Right atrium auricular region (tissue), 2 donors: ENCODE data around the gene DNAJB14. TPM values are rescaled to one million over a fixed set of nuclear protein-coding genes. Genes with fewer than 3 reads are reported as not detected.

Source experiments
- DNase-seq: peaks from one replicate; pipeline ENCODE4 v3.0.0-alpha.2; 2019; ENCODE audit warnings: low spot score
- H3K27ac ChIP-seq, 2 donors: fragments of 200-600 bp; sonication (generic); 1 replicate in 1 of 2; 2 replicates in 1 of 2; pipeline ENCODE4 v1.5.1; 2016 to 2019
- H3K27me3 ChIP-seq, 2 donors: fragments of 200-600 bp; sonication (generic); one replicate each; pipeline versions ENCODE4 v1.5.1 to v1.6.0; 2017 to 2019
- H3K36me3 ChIP-seq: fragments of 200-600 bp; sonication (generic); one replicate; pipeline ENCODE4 v1.5.1; 2016
- H3K4me1 ChIP-seq, 2 donors: fragments of 200-600 bp; sonication (generic); one replicate each; pipeline versions ENCODE4 v1.5.1 to v1.6.0; 2017 to 2019
- H3K4me3 ChIP-seq, 2 donors: fragments of 200-600 bp; sonication (generic); 1 replicate in 1 of 2; 2 replicates in 1 of 2; pipeline ENCODE4 v1.5.1; 2017 to 2019; ENCODE audit warnings: mild to moderate bottlenecking in 1 of 2, moderate library complexity in 1 of 2
- H3K9me3 ChIP-seq, 2 donors: fragments of 200-600 bp; sonication (generic); one replicate each; pipeline ENCODE4 v1.5.1; 2019
- CTCF ChIP-seq, 2 donors: fragments of 200-600 bp; sonication (generic); IDR thresholded peaks; one replicate each; pipeline ENCODE4 v1.5.1; 2019; ENCODE audit warnings: antibody characterized with exemption in 2 of 2
- total RNA-seq, 2 donors: library from RNA; depleted of rRNA; stranded (reverse); fragments of >200 nt; gene quantifications; one replicate each; pipeline ENCODE4 v1.1.0, GENCODE V29; 2016

Gene DNAJB14
- total RNA-seq, 2 donors from 2014 or later, result 13.9 to 15.1 TPM

- Histone ChIP-seq H3K4me3 (no peak overlapping the region), H3K27ac (no peak overlapping the region), H3K9me3 (no peaks in the 10 kb centered on the region), H3K27me3 (no peaks in the 10 kb centered on the region), H3K4me1 (no peaks in the 10 kb centered on the region), H3K36me3 (peaks cover 46% of the 10 kb centered on the region)
- no peak for DNase-seq
- no peak for TF ChIP-seq CTCF (IDR thresholded peaks at IDR 0.05)
Observed at GRCh38 chr4:99878604-99879003, 67.8 kb downstream of the DNAJB14 start.

GRCh38 chr4:99876946-99877345 lies 69.5 kb downstream of the DNAJB14 start:
- no peak for DNase-seq
- Histone ChIP-seq H3K4me1 (no peaks in the 10 kb centered on the region), H3K9me3 (no peaks in the 10 kb centered on the region), H3K4me3 (no peak overlapping the region), H3K27ac (no peak overlapping the region), H3K36me3 (peaks cover 38% of the 10 kb centered on the region), H3K27me3 (no peaks in the 10 kb centered on the region)
- TF ChIP-seq CTCF (IDR thresholded peaks at IDR 0.05), result no peak

- Histone ChIP-seq H3K9me3 (no peaks in the 10 kb centered on the region), H3K36me3 (peaks cover 19% of the 10 kb centered on the region), H3K27me3 (no peaks in the 10 kb centered on the region), H3K4me3 (no peak overlapping the region), H3K4me1 (no peaks in the 10 kb centered on the region), H3K27ac (no peak overlapping the region)
- no peak for TF ChIP-seq CTCF (IDR thresholded peaks at IDR 0.05)
- DNase-seq, result no peak
Observed at GRCh38 chr4:99875071-99875470, 71.3 kb downstream of the DNAJB14 start.

GRCh38 chr4:99872570-99872969 lies 73.8 kb downstream of the DNAJB14 start:
- no peak overlapping the region for H3K4me3 ChIP-seq
- H3K4me1 ChIP-seq, result no peaks in the 10 kb centered on the region
- H3K27ac ChIP-seq, result no peak overlapping the region
- no peaks in the 10 kb centered on the region for H3K9me3 ChIP-seq
- H3K36me3 ChIP-seq, result no peaks in the 10 kb centered on the region
- no peak for DNase-seq
- no peak for TF ChIP-seq CTCF (IDR thresholded peaks at IDR 0.05)
- no peaks in the 10 kb centered on the region for H3K27me3 ChIP-seq

GRCh38 chr4:99868126-99868596 lies 78.3 kb downstream of the DNAJB14 start:
- Histone ChIP-seq H3K27me3 (no peaks in the 10 kb centered on the region), H3K9me3 (no peaks in the 10 kb centered on the region), H3K4me1 (no peaks in the 10 kb centered on the region), H3K36me3 (no peaks in the 10 kb centered on the region), H3K27ac (peak overlapping the region in 1 of 2 donors; percentile 41), H3K4me3 (no peak overlapping the region)
- TF ChIP-seq CTCF (IDR thresholded peaks at IDR 0.05), result no peak
- no peak for DNase-seq

- Histone ChIP-seq H3K27ac (no peak overlapping the region), H3K27me3 (no peaks in the 10 kb centered on the region), H3K36me3 (no peaks in the 10 kb centered on the region), H3K9me3 (no peaks in the 10 kb centered on the region), H3K4me1 (no peaks in the 10 kb centered on the region), H3K4me3 (no peak overlapping the region)
- no peak for TF ChIP-seq CTCF (IDR thresholded peaks at IDR 0.05)
- no peak for DNase-seq
Observed at GRCh38 chr4:99863804-99864203, 82.6 kb downstream of the DNAJB14 start.
